ENCODE results near the gene SFXN5.

Gene SFXN5

DNA sequence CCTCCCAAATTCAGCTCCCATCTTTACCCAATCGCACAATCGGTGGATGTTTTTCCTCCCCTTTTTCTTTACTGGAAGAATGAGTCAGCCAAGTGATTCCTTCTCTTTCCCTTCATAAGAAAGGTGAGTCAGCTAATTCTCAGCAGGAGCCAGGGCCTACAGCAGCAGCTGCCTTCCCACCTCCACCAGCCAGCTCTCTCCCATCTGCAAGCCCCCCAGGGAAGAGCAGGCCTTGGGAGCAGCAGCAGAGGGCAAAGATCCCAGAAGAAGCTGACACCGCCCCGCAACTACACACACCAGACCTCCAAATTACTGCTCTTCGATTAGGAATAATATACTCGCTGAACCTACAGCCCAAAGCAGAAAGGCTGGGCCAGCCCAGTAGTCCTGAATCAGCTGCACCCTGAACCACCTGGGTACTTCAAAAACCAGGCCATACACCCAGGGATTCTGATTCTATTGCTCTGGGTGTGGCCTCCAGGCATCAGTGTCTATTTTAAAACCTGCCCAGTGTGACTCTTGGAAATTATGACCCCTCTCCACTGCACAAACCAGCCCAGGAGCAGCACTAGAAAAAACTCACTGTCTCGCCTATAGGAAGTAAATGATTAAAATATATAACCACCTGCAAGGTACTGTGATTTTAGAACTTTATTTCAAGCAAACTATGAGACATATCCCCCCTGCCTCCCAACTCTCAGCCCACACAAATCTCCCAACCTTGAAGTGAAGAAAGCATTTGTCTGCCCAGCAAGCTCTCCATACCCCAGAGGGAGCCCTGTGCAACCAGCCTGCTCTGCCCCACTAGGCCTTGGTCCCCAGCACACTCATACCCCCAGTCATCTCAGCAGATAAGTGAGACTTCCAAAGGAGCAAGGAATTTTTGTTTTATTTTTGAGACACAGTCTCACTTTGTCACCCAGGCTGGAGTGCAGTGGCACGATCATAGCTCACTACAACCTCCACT, 7.3 kb downstream of the SFXN5 start:
- CTCF ChIA-PET = interaction anchor here (0.7 to 2.1 kb wide), 2 partner anchors 91 to 113 kb away, joined by 3 to 4 read pairs; no protein-coding TSS in a partner anchor

DNA sequence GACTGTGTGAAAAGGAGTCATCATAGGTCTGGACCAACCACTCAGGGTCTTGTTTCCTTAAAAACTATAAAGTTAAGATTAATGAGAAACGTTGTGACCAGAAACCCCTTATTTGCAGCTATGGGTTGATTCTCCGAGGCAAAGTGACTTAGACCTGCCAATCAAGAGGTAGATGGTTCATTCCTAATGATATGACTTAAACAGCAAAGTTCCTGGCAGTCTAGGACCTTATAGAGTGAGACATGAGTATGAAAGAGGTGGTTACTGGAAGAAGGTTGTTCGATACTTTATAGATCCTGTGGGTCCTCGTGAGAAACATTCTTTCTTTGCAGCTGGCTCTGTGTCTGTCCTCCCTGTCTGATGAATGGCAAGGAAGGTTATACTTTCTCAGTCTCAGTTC, 8.0 kb downstream of the SFXN5 start:
- DNase-seq (ENCODE audit: extremely low spot score) = no peak
- POLR2A ChIA-PET = no interaction called here
- CTCF ChIA-PET = interaction anchor here (2.1 kb wide), 1 partner anchor 114 kb away, joined by 4 read pairs; no protein-coding TSS in a partner anchor
- TF ChIP-seq ARNT (IDR thresholded peaks at IDR 0.05) (no peak), SUZ12 (IDR thresholded peaks at IDR 0.05) (no peak)
- TF ChIP-seq, protein P1, sequence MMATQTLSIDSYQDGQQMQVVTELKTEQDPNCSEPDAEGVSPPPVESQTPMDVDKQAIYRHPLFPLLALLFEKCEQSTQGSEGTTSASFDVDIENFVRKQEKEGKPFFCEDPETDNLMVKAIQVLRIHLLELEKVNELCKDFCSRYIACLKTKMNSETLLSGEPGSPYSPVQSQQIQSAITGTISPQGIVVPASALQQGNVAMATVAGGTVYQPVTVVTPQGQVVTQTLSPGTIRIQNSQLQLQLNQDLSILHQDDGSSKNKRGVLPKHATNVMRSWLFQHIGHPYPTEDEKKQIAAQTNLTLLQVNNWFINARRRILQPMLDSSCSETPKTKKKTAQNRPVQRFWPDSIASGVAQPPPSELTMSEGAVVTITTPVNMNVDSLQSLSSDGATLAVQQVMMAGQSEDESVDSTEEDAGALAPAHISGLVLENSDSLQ (IDR thresholded peaks at IDR 0.05) = 0 out of 2 replicates have a peak, but pooled peaks have one; percentile 35

More for the DNA sequence above, 7.3 kb downstream of the SFXN5 start:
- no peak for DNase-seq (ENCODE audit: extremely low spot score)
- TF ChIP-seq SP1 (IDR thresholded peaks at IDR 0.05) = no peak
- no peak for TF ChIP-seq BHLHE40 (IDR thresholded peaks at IDR 0.05; ENCODE audit: borderline replicate concordance)
- no peak for TF ChIP-seq HDGF (IDR thresholded peaks at IDR 0.05; ENCODE audit: borderline replicate concordance)
- no peak for TF ChIP-seq FOXA1 (IDR thresholded peaks at IDR 0.05)
- TF ChIP-seq, protein P1 (IDR thresholded peaks at IDR 0.05) = no peak
- TF ChIP-seq TARDBP (IDR thresholded peaks at IDR 0.05) = no peak
- TF ChIP-seq FOXK2 (IDR thresholded peaks at IDR 0.05) = no peak
- no peak for TF ChIP-seq ARNT (IDR thresholded peaks at IDR 0.05)
- TF ChIP-seq LEF1 (IDR thresholded peaks at IDR 0.05; ENCODE audit: borderline replicate concordance) = no peak
- no peak for TF ChIP-seq L3MBTL2 (conservative IDR thresholded peaks at IDR 0.05)
- TF ChIP-seq SUZ12 (IDR thresholded peaks at IDR 0.05) = no peak
- TF ChIP-seq NFRKB (IDR thresholded peaks at IDR 0.05) = no peak
- no peak for TF ChIP-seq ZNF384 (IDR thresholded peaks at IDR 0.05)
- no peak for TF ChIP-seq FOXM1 (IDR thresholded peaks at IDR 0.05; ENCODE audit: borderline replicate concordance)
- no peak for TF ChIP-seq ELF4 (IDR thresholded peaks at IDR 0.05)
- TF ChIP-seq CTBP1 (IDR thresholded peaks at IDR 0.05; ENCODE audit: borderline replicate concordance) = no peak
- POLR2A ChIA-PET = no interaction called here

DNA sequence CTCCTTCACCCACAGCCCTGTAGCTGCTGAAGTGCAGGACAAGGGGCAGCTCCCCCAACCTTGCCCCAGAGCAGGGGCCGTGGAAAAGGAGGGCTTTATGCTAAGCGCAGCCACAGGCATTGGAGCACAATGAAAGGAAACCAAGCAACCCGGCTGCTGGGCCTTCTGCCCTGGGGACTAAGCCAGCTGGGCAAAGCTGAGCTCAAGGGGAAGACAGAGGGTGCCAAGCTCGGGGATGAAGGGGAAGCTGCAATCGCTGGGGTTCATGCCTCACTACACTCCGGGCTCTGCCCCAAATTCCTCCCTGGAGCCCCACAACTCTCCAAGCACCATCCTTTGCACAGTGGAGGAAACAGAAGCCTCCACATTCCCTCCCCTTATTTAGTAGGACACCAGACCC, 12.4 kb downstream of the SFXN5 start:
- DNase-seq (ENCODE audit: extremely low spot score) = no peak
- ChIA-PET POLR2A (no interaction called here), CTCF (no interaction called here)
- TF ChIP-seq ELF4 (IDR thresholded peaks at IDR 0.05) (no peak), L3MBTL2 (conservative IDR thresholded peaks at IDR 0.05) (no peak), BHLHE40 (IDR thresholded peaks at IDR 0.05; ENCODE audit: borderline replicate concordance) (no peak), ZNF384 (IDR thresholded peaks at IDR 0.05) (no peak), FOXM1 (IDR thresholded peaks at IDR 0.05; ENCODE audit: borderline replicate concordance) (no peak), FOXK2 (IDR thresholded peaks at IDR 0.05) (no peak), HDGF (IDR thresholded peaks at IDR 0.05; ENCODE audit: borderline replicate concordance) (no peak), CTBP1 (IDR thresholded peaks at IDR 0.05; ENCODE audit: borderline replicate concordance) (no peak), TARDBP (IDR thresholded peaks at IDR 0.05) (no peak), SUZ12 (IDR thresholded peaks at IDR 0.05) (no peak), ARNT (IDR thresholded peaks at IDR 0.05) (no peak), FOXA1 (IDR thresholded peaks at IDR 0.05) (no peak), LEF1 (IDR thresholded peaks at IDR 0.05; ENCODE audit: borderline replicate concordance) (no peak), NFRKB (IDR thresholded peaks at IDR 0.05) (no peak), SP1 (IDR thresholded peaks at IDR 0.05) (no peak)
- TF ChIP-seq, protein P1 (IDR thresholded peaks at IDR 0.05) = no peak

DNA sequence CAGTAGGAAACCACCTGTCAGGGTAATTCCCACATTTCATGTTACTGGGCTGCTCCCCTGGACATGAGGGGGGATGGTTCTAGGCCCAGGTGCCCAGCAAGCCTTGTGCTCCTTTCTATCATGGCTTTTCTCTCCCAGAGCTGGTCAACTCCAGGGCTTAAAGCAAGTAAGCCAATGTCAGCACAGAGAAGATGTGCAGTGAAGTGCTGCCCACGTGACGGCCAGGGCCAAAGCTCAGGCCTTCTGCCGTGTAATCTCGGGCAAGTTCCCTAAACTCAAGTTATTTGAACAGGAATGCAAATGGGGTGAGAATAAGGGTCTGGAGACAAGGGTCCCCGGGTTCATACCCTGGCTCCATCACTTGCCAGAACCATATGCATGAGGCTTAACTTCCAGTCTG, 16.5 kb downstream of the SFXN5 start:
- no peak for DNase-seq (ENCODE audit: extremely low spot score)
- POLR2A ChIA-PET = no interaction called here
- TF ChIP-seq SP1 (IDR thresholded peaks at IDR 0.05) (no peak), NFRKB (IDR thresholded peaks at IDR 0.05) (no peak), ZNF384 (IDR thresholded peaks at IDR 0.05) (no peak), FOXK2 (IDR thresholded peaks at IDR 0.05) (no peak), FOXA1 (IDR thresholded peaks at IDR 0.05) (no peak), HDGF (IDR thresholded peaks at IDR 0.05; ENCODE audit: borderline replicate concordance) (no peak), SUZ12 (IDR thresholded peaks at IDR 0.05) (no peak), LEF1 (IDR thresholded peaks at IDR 0.05; ENCODE audit: borderline replicate concordance) (no peak), TARDBP (IDR thresholded peaks at IDR 0.05) (no peak), FOXM1 (IDR thresholded peaks at IDR 0.05; ENCODE audit: borderline replicate concordance) (no peak), CTBP1 (IDR thresholded peaks at IDR 0.05; ENCODE audit: borderline replicate concordance) (no peak), L3MBTL2 (conservative IDR thresholded peaks at IDR 0.05) (no peak), ARNT (IDR thresholded peaks at IDR 0.05) (no peak), BHLHE40 (IDR thresholded peaks at IDR 0.05; ENCODE audit: borderline replicate concordance) (no peak), ELF4 (IDR thresholded peaks at IDR 0.05) (no peak)
- TF ChIP-seq, protein P1 (IDR thresholded peaks at IDR 0.05) = no peak
- CTCF ChIA-PET = no interaction called here
